HG03066 (cell line): ENCODE results near the gene GFRAL.
"Not testable (repeated sequence)": the region's sequence is repeated elsewhere in the genome, so short reads cannot be mapped to it uniquely, and the experiment has no call there.

Source experiments
- ATAC-seq: cut with Tn5 transposase; IDR thresholded peaks from one replicate; pipeline ENCODE4 v1.9.1; 2021; ENCODE audit warnings: low read depth; ENCODE audit not compliant: unreplicated experiment

GFRAL gene

GRCh38 chr6:55327169-55327568 is at the start of gene GFRAL:
Gene GFRAL, plus strand, starts transcription at chr6:55327469. Its CDS starts 86 bp downstream, at chr6:55327555.
- no peak for ATAC-seq

GRCh38 chr6:55277646-55278045 is 49.6 kb upstream of the GFRAL start:
- no peak for ATAC-seq

GRCh38 chr6:55281215-55281614 is 46.1 kb upstream of the GFRAL start:
- ATAC-seq = no peak

GRCh38 chr6:55282115-55282514 is 45.2 kb upstream of the GFRAL start:
- ATAC-seq = no peak

GRCh38 chr6:55286824-55287223 is 40.4 kb upstream of the GFRAL start:
- no peak for ATAC-seq

- no peak for ATAC-seq
These were observed 36.5 kb upstream of the GFRAL start for GRCh38 chr6:55290736-55291135.

GRCh38 chr6:55293116-55293515 is 34.2 kb upstream of the GFRAL start:
- no peak for ATAC-seq

GRCh38 chr6:55297214-55297613 is 30.1 kb upstream of the GFRAL start:
- not testable (repeated sequence) for ATAC-seq

GRCh38 chr6:55299286-55299985 is 27.8 kb upstream of the GFRAL start:
- ATAC-seq = no peak

GRCh38 chr6:55304747-55305146 is 22.5 kb upstream of the GFRAL start:
- no peak for ATAC-seq

GRCh38 chr6:55319961-55320695 is 7.1 kb upstream of the GFRAL start:
- no peak for ATAC-seq

- no peak for ATAC-seq
These were observed 6.6 kb upstream of the GFRAL start for GRCh38 chr6:55320696-55321086.

- ATAC-seq = no peak
These were observed 49.9 kb downstream of the GFRAL start for GRCh38 chr6:55377150-55377549.

- no peak for ATAC-seq
These were observed 52.2 kb downstream of the GFRAL start for GRCh38 chr6:55379471-55379870.

GRCh38 chr6:55379895-55380294 is 52.6 kb downstream of the GFRAL start:
- ATAC-seq = no peak

GRCh38 chr6:55388211-55388610 is 60.9 kb downstream of the GFRAL start:
- no peak for ATAC-seq

GRCh38 chr6:55395871-55396270 is 68.6 kb downstream of the GFRAL start:
- ATAC-seq = no peak

- no peak for ATAC-seq
These were observed 70.7 kb downstream of the GFRAL start for GRCh38 chr6:55397986-55398385.

GRCh38 chr6:55399351-55399750 is 72.1 kb downstream of the GFRAL start:
- ATAC-seq = no peak

- ATAC-seq = no peak
These were observed 78.4 kb downstream of the GFRAL start for GRCh38 chr6:55405474-55406235.

GRCh38 chr6:55410674-55411073 is 83.4 kb downstream of the GFRAL start:
- ATAC-seq = no peak
